ENCODE results near the gene PCDHGA8.
"Not testable (repeated sequence)": the region's sequence is repeated elsewhere in the genome, so short reads cannot be mapped to it uniquely, and the experiment has no call there.

Gene PCDHGA8

DNA sequence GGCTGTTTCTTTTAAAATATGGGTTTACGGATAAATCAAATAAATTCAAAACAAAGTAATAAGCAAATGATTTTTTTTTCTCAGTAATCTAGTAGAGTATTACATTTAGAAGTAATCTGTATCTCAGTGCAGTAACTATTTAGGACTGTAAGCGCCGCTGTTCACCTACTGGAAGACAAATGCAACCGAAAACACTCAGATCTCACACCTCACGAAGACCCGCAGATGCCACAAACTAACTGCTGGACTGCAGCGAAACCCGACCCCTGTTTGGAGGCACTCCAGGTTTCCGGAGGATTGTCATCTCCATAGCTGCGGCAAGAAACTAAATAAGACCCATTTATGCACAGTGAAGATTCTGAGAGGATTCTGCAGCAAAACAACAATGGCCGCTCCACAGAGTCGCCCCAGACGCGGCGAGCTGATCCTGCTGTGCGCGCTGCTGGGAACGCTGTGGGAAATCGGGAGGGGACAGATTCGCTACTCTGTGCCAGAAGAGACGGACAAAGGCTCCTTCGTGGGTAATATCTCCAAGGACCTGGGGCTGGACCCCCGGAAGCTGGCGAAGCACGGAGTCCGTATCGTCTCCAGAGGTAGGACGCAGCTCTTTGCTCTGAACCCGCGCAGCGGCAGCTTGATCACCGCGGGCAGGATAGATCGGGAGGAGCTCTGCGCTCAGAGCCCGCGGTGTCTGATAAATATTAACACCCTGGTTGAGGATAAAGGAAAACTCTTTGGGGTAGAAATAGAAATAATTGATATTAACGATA, at the start of gene PCDHGA8:
Gene PCDHGA8 (plus strand): TSS at position 205 of the 770 bp plus-strand sequence. CDS start 181 bp downstream, at position 386.
- no peak for DNase-seq (ENCODE audit: low read depth in 1 of 2, low spot score in 1 of 2)

DNA sequence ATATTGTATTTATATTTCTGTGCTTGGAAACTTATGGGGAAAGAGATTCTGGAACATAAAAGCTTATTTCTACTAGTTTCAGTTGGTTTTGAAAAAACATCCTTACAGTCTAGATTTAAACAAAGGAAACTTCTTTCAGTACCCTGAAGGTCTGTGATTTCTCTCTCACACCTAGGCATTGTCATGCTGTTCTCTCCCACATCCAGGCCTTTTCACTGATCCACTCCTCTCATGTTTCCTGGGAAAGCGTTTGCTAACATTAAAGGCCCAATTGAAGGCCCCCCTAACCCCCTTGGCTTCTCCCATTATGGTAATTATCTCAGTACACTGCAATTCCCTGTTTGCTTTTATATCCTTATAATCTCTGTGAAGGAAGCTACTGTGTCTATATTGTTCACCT, 49.7 kb upstream of the PCDHGA8 start:
- DNase-seq (ENCODE audit: low read depth in 1 of 2, low spot score in 1 of 2), result no peak

DNA sequence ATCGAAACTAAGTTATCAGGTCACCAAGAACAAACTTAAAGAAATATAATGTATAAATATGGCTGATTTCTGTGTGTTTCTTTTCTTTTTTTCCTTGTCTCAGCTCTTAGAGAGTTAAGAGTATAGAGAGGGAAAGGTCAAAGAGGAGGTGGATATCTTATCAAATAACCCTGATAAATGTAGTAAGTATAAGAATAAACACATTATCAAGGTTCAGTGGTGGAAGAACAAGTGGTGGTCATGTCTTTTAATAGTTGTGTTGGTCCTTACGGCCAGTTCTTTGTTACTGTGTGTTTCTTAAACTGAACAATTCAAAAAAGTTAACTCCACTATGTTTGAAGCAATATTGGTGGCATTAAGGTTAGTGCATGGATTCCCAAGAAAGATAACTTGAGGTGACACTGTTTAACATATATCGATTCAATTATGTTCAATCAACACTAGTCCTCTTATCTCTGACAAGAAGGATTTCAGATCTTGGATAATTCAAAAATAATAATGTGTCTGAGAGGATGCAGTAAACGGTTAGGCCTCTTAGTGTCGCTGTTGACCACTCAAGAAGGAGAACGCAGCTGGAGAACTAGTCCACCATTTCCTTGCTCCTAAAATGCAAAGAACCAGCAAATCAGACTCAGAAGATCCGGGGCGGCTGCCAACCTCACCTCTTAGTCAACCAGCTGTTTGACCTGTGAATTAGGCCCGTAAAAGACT, 49.0 kb upstream of the PCDHGA8 start, which contains the start of gene PCDHGA3:
Gene PCDHGA3 (plus strand): TSS at position 588 of the 711 bp plus-strand sequence. CDS start 205 bp downstream, outside the sequence.
- no peak for DNase-seq (ENCODE audit: low read depth in 1 of 2, low spot score in 1 of 2)

DNA sequence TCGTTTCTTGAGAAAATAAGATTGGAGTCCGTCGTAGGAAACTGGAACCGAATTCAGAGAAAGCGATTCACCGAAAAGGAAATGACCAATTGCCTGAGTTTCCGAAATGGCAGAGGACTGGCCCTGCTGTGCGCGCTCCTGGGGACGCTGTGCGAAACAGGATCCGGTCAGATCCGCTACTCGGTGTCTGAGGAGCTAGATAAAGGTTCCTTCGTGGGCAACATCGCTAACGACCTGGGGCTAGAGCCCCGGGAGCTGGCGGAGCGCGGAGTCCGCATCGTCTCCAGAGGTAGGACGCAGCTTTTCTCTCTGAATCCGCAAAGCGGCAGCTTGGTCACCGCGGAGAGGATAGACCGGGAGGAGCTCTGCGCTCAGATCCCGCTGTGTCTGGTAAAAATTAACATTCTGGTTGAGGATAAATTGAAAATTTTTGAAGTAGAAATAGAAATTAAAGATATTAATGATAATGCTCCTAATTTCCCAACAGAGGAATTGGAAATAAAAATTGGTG, 48.4 kb upstream of the PCDHGA8 start:
- no peak for DNase-seq (ENCODE audit: low read depth in 1 of 2, low spot score in 1 of 2)

DNA sequence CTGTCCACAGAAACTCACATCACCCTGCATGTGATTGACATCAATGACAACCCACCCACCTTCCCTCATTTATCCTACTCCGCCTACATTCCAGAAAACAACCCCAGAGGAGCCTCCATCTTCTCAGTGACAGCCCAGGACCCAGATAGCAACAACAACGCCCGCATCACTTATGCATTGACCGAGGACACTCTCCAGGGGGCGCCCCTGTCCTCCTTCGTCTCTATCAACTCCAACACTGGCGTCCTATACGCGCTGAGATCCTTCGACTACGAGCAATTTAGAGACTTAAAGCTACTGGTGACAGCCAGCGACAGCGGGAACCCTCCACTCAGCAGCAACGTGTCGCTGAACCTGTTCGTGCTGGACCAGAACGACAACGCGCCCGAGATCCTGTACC, 47.1 kb upstream of the PCDHGA8 start:
- DNase-seq (ENCODE audit: low read depth in 1 of 2, low spot score in 1 of 2), result no peak

DNA sequence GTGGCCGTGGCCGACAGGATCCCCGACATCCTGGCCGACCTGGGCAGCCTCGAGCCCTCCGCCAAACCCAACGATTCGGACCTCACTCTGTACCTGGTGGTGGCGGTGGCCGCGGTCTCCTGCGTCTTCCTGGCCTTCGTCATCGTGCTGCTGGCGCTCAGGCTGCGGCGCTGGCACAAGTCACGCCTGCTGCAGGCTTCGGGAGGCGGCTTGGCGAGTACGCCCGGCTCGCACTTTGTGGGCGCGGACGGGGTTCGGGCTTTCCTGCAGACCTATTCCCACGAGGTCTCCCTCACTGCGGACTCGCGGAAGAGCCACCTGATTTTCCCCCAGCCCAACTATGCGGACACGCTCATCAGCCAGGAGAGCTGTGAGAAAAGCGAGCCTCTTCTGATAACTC, 46.4 kb upstream of the PCDHGA8 start:
- not testable (repeated sequence) for DNase-seq (ENCODE audit: low read depth in 1 of 2, low spot score in 1 of 2)

DNA sequence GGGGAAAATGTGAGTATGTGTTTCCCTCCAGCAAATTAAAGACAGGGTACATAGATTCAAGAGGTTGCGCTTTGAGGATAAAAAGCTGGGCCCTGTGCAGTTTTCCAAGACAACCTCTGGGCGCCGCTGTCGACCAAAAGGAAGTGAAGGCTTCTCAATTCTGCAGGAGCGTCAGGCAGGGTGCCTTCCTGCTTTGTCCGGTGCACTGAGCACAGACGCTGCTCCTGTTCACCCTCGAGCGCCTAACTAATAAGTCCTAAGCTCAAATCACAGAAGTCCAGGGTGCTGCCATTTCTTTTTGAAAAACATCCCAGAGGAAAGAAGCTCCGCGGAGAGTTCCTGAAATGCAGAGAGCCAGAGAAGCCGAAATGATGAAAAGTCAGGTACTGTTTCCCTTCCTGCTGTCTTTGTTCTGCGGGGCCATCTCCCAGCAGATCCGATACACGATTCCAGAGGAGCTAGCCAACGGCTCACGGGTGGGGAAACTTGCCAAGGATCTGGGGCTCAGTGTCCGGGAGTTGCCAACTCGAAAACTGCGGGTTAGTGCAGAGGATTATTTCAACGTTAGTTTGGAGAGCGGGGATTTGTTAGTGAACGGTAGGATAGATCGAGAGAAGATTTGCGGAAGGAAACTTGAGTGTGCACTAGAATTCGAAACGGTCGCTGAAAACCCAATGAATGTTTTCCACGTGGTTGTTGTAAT, 42.4 kb upstream of the PCDHGA8 start, which contains the start of gene PCDHGB1:
Gene PCDHGB1 (plus strand): TSS at position 183 of the 703 bp plus-strand sequence. CDS start 162 bp downstream, at position 345.
- no peak for DNase-seq (ENCODE audit: low read depth in 1 of 2, low spot score in 1 of 2)

DNA sequence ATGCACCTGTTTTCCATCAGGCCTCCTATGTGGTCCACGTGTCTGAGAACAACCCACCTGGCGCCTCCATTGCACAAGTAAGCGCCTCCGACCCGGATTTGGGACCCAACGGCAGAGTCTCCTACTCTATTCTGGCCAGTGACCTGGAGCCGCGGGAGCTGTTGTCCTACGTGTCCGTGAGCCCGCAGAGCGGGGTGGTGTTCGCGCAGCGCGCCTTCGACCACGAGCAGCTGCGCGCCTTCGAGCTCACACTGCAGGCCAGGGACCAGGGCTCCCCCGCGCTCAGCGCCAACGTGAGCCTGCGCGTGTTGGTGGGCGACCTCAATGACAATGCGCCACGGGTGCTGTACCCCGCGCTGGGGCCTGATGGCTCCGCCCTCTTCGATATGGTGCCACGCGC, 40.8 kb upstream of the PCDHGA8 start:
- no peak for DNase-seq (ENCODE audit: low read depth in 1 of 2, low spot score in 1 of 2)

DNA sequence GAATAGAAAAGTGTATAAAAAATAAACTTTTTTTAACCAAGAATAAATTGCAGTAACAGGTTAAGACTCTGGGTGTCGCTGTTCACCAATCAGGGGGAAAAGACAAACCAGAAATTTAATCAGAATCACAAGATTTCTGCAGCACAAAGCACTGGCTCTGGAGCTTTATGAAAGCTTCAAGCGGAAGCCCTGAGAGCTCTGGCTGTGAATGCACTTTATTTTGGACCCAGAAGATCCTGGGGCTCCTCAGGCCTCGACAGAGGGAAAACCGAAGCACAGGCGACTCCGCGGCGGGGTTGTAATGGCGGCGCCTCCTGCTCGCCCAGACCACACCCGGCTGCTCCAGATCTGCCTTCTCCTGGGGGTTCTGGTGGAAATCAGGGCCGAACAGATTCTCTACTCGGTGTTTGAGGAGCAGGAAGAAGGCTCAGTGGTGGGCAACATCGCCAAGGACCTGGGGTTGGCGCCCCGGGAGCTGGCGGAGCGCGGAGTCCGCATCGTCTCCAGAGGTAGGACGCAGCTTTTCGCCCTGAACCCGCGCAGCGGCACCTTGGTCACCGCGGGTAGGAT, 37.4 kb upstream of the PCDHGA8 start, which contains the start of gene PCDHGA4:
Gene PCDHGA4 (plus strand): TSS at position 122 of the 570 bp plus-strand sequence. CDS start 87 bp downstream, at position 209.
- no peak for DNase-seq (ENCODE audit: low read depth in 1 of 2, low spot score in 1 of 2)

DNA sequence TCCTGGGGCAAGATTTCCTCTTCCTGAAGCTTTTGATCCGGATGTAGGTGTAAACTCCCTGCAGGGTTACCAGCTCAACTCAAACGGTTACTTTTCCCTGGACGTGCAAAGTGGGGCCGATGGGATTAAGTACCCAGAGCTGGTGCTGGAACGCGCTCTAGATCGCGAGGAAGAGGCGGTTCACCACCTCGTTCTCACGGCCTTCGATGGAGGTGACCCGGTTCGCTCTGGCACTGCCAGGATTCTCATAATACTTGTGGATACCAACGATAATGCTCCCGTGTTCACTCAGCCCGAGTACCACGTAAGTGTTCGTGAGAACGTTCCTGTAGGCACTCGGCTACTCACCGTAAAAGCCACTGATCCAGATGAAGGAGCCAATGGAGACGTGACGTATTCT, 36.8 kb upstream of the PCDHGA8 start:
- DNase-seq (ENCODE audit: low read depth in 1 of 2, low spot score in 1 of 2), result no peak

DNA sequence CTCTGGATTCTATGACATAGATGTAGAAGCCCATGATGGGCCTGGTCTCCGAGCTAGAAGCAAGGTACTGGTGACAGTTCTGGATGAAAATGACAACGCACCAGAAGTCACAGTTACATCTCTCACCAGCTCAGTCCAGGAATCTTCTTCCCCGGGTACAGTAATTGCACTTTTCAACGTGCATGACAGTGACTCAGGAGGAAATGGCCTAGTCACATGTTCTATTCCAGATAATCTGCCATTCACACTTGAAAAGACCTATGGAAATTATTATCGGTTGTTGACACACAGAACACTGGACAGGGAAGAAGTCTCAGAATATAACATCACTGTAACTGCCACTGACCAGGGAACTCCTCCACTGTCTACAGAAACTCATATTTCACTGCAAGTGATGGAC, 36.3 kb upstream of the PCDHGA8 start:
- no peak for DNase-seq (ENCODE audit: low read depth in 1 of 2, low spot score in 1 of 2)

DNA sequence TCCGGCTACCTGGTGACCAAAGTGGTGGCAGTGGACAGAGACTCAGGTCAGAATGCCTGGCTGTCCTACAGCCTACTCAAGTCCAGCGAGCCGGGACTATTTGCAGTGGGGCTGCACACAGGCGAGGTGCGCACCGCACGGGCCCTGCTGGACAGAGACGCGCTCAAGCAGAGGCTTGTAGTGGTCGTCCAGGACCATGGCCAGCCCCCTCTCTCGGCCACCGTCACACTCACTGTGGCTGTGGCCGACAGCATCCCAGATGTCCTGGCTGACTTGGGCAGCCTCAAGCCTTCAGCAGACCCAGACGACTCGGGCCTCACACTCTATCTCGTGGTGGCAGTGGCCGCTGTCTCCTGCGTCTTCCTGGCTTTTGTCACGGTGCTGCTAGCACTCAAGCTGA, 35.5 kb upstream of the PCDHGA8 start:
- no peak for DNase-seq (ENCODE audit: low read depth in 1 of 2, low spot score in 1 of 2)

DNA sequence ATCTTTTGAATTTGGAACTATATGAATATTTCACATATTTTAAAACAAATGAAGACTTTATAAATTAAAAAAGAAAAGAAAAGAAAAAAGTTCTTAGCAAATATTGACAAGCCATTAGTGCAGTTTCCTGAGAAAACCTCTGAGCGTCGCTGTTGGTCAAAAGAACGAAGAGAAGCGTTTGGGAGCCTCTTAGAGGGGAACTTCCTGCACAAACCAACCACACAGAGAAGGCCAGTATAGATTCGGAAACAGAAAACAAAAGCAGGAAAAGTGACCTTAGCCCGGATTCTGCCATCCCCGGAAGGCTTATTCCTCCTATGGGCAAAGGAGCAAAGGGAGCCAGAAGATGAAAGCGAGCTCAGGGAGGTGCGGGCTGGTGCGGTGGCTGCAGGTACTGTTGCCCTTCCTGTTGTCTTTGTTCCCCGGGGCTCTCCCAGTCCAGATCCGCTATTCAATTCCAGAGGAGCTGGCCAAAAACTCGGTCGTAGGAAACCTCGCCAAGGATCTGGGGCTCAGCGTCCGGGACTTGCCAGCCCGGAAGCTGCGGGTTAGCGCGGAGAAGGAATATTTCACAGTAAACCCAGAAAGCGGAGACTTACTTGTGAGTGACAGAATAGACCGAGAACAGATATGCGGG, 32.5 kb upstream of the PCDHGA8 start, which contains the start of gene PCDHGB2:
Gene PCDHGB2 (plus strand): TSS at position 205 of the 637 bp plus-strand sequence. CDS start 142 bp downstream, at position 347.
- DNase-seq (ENCODE audit: low read depth in 1 of 2, low spot score in 1 of 2), result no peak

DNA sequence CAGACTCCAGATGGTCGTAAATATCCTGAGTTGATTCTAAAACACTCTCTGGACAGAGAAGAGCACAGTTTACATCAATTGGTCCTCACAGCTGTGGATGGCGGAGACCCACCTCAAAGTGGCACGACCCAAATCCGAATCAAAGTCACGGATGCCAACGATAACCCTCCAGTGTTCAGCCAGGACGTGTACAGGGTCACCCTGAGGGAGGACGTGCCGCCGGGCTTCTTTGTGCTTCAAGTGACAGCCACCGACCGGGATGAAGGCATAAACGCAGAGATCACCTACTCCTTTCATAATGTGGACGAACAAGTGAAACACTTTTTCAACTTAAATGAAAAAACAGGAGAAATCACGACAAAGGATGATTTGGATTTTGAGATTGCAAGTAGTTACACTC, 31.7 kb upstream of the PCDHGA8 start:
- no peak for DNase-seq (ENCODE audit: low read depth in 1 of 2, low spot score in 1 of 2)

DNA sequence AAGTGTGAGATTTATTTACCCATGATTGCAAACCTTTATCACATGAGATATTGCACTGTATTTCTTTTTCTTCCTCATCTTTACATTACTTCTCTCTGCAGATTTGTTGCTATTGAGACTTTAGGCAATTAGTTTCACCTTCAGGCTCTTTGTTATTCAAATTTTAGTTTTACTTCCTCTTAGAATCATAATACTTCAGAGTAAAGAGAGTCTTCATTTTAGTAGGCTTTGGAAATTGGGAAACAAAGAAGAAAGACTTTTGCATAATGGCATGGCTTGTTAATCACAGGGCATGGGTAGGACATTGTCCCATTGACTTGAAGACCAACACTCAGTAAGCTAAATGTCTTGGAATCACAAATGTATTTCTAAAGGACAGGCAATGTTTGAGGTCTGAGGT, 29.7 kb upstream of the PCDHGA8 start:
- no peak for DNase-seq (ENCODE audit: low read depth in 1 of 2, low spot score in 1 of 2)

DNA sequence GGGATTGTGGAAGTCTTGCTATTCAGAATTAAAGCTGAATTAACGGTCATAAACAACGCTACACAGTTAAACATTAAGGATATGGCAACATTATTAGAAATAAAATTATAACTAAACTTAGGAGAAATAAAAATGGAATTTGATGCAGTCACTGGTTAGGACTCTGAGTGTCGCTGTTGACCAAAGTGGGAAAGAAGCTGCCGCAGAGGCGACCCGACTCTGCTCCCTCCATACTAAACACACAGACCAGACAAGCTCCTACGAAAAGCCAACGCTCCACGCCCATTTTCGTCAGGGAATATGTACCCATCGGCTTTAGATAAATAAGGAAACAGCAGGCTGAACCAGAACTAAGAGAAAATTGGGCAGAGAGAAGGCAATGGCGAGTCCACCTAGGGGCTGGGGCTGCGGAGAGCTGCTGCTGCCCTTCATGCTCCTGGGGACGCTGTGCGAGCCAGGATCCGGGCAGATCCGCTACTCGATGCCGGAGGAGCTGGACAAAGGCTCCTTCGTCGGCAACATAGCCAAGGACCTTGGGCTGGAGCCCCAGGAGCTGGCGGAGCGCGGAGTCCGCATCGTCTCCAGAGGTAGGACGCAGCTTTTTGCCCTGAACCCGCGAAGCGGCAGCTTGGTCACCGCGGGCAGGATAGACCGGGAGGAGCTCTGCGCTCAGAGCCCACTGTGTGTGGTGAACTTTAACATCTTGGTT, 28.3 kb upstream of the PCDHGA8 start, which contains the start of gene PCDHGA5:
Gene PCDHGA5 (plus strand): TSS at position 211 of the 709 bp plus-strand sequence. CDS start 169 bp downstream, at position 380.
- DNase-seq (ENCODE audit: low read depth in 1 of 2, low spot score in 1 of 2), result no peak

DNA sequence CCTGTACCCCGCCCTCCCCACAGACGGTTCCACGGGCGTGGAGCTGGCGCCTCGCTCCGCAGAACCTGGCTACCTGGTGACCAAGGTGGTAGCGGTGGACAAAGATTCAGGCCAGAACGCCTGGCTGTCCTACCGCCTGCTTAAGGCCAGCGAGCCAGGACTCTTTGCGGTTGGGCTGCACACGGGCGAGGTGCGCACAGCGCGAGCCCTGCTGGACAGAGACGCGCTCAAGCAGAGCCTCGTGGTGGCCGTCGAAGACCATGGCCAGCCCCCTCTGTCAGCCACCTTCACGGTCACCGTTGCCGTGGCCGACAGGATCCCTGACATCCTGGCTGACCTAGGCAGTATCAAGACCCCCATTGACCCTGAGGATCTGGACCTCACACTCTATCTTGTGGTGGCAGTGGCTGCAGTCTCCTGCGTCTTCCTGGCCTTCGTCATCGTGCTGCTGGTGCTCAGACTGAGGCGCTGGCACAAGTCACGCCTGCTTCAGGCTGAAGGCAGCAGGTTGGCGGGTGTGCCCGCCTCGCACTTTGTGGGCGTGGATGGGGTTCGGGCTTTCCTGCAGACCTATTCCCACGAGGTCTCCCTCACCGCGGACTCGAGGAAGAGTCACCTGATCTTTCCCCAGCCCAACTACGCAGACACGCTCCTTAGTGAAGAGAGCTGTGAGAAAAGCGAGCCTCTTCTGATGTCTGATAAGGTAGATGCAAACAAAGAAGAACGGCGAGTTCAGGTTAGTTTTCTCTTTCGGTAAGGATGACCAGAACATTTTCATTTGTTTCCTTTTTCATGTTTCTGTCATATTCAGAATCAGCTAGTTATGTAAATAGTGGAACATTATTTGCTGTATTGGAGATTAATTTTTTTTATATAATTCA, 26.2 kb upstream of the PCDHGA8 start:
- no peak for DNase-seq (ENCODE audit: low read depth in 1 of 2, low spot score in 1 of 2)

DNA sequence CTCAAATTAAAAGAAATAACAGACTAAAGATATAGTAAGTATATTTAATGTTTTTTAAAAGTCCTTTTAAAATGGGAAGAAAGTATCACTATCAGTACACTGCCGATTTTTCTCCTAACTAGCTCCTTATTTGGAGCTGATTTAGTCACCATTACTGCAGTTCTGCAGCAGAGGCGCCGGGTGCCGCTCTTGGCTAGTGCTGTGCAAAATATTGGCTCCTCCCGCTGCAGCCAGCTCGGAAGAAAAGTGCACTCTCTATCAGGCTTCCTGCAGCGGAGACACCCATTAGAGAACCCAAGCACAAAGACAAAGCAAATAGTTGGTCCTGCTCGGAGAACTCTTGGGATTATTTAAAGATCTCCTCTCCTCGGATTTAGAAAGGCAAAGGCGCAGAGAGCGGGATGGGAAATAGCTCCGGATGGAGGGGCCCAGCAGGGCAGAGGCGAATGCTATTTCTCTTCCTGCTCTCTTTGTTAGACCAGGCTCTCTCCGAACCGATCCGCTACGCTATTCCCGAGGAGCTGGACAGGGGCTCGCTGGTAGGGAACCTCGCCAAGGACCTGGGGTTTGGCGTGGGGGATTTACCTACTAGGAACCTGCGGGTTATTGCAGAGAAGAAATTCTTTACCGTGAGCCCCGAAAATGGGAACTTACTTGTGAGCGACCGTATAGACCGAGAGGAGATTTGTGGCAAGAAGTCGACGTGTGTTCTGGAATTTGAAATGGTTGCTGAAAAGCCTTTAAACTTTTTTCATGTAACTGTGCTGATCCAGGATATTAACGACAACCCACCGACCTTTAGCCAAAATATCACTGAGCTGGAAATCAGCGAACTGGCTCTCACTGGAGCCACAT, 22.2 kb upstream of the PCDHGA8 start, which contains the start of gene PCDHGB3:
Gene PCDHGB3 (plus strand): TSS at position 249 of the 855 bp plus-strand sequence. CDS start 153 bp downstream, at position 402.
- no peak for DNase-seq (ENCODE audit: low read depth in 1 of 2, low spot score in 1 of 2)
